ENCODE measurements around the gene PPARD.
"Not testable (repeated sequence)": the region's sequence is repeated elsewhere in the genome, so short reads cannot be mapped to it uniquely, and the experiment has no call there.

Gene PPARD

GRCh38 chr6:35415065-35415891, 72.9 kb downstream of the PPARD start:
- DNase-seq = peak; percentile 23

- peak; percentile 18 for DNase-seq
Measured at GRCh38 chr6:35417979-35418661, 75.8 kb downstream of the PPARD start.

GRCh38 chr6:35419417-35419816, 77.1 kb downstream of the PPARD start:
- no peak for DNase-seq

GRCh38 chr6:35419961-35420360, 77.6 kb downstream of the PPARD start:
- DNase-seq = no peak

- peak; percentile 23 for DNase-seq
Measured at GRCh38 chr6:35425284-35425683, 82.9 kb downstream of the PPARD start.

GRCh38 chr6:35426074-35426473, 83.7 kb downstream of the PPARD start:
- peak; percentile 78 for DNase-seq

- no peak for DNase-seq
Measured at GRCh38 chr6:35427435-35427834, 85.1 kb downstream of the PPARD start.

GRCh38 chr6:35427851-35428321, 85.5 kb downstream of the PPARD start:
- no peak for DNase-seq

GRCh38 chr6:35428421-35429149, 86.2 kb downstream of the PPARD start:
- no peak for DNase-seq

GRCh38 chr6:35429463-35429862, 87.1 kb downstream of the PPARD start:
- no peak for DNase-seq

- DNase-seq = no peak
Measured at GRCh38 chr6:35432291-35432690, 89.9 kb downstream of the PPARD start.

GRCh38 chr6:35432702-35433101, 90.3 kb downstream of the PPARD start:
- not testable (repeated sequence) for DNase-seq

GRCh38 chr6:35435074-35435837, 92.9 kb downstream of the PPARD start:
- DNase-seq = no peak

- DNase-seq = no peak
Measured at GRCh38 chr6:35436071-35436857, 93.9 kb downstream of the PPARD start.

- DNase-seq = not testable (repeated sequence)
Measured at GRCh38 chr6:35438378-35439065, 96.2 kb downstream of the PPARD start.

GRCh38 chr6:35439308-35439707, 97.0 kb downstream of the PPARD start:
- DNase-seq = no peak

- DNase-seq = no peak
Measured at GRCh38 chr6:35441205-35441604, 98.8 kb downstream of the PPARD start.

- no peak for DNase-seq
Measured at GRCh38 chr6:35441642-35442041, 99.3 kb downstream of the PPARD start.

- DNase-seq = no peak
Measured at GRCh38 chr6:35442693-35443092, 100.3 kb downstream of the PPARD start.

GRCh38 chr6:35443341-35444030, 101.1 kb downstream of the PPARD start:
- no peak for DNase-seq

GRCh38 chr6:35445691-35446090, 103.3 kb downstream of the PPARD start:
- no peak for DNase-seq
